Fibroblast of skin of right biceps (primary cell): ENCODE measurements around the gene SNX8.
A peak's percentile ranks its signal among the peaks of the same experiment; 100 is the strongest.

Experiments
- DNase-seq: peaks from one replicate; pipeline ENCODE4 v3.0.0-alpha.2; 2013

SNX8 gene

DNA sequence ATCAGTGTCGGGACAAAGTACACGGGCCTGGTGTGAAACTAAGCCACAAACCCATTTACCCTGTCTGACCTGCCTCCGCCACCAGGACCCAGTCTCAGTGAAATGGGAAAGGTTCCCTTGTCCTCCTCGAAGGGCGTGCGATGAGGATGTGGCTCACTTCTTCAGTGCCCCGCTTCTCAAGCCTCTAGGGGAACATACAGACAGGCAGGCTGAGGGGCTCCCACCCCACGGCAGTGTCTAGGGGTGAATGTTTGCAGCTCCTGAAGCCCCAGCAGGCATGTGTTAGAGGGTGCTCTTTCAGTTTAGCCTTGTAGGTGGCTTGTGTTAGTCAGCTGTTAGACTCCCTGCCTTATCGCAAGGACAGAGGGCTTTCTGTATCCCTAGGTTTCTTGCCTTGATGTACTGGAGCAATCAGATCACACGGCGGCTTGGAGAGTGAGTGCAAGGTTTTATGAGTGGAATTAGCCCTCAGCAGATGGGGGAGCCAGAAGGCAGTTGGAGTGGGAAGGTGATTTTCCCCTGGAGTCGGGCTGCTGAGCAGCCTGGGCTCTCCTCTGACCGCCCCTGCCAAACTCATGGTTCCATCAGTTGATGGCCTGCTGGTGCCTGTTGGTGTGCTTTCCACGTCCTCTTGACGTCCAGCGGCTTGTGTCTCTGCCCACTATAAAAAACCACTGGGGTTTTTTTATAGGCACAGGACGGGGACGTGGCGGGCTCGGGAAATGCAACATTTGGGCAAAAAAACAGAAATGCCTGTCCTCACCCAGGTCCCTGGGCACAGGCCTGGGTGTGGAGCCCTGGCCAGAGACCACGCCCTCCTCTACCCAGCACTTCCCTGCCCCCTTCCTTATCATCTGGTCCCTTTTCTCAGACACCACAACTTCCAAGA is 71.5 kb downstream of the SNX8 start:
- peak; percentile 16 for DNase-seq

DNA sequence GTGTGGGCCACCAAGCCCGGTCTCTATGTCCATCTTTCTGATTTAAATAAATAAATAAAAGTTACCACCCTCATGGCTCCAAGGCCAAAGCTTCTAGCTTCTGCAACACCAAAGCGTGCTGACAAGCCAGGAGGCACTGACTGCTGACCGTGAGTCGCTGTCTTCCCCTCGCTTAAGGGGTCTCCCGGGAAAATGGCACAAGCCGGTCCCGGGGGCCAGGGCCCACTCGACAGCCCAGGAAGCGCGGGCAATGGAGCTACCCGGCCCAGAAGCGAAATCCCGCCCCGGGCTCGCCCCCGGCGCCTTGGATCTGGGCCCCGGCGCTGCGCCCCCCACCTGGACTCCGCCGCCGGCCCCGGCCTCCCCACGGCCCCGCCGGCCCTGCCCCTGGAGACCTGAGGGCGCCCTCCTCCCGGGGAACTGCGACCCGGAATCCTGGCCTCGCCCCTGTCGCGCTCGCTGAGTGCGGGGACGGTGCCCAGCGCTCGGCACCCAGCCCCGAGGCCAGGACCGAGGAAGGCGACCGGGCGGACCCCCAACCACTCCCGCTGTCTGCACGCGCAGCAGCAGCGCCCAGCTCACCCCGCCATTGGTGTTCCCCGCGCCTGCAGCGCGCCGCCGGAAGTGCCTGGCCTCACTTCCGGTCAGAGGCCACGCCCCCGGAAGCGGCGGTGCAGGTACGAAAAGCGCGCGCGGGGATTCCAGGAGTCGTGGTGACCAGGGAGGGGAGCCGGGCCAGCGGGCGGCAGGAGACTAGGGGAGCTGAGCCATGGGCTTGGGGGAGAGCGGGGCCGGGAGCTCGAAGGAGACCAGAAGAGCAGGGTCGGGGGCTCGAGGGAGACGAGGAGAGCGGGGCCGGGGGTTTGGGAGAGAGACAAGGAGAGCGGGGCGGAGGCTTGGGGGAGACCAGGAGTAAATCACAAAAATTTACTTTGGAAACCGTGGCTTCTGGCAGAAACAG is 72.4 kb downstream of the SNX8 start, which contains the start of the genes MRM2 and NUDT1:
MRM2 (minus strand) TSS at position 626 of the 961 bp plus-strand sequence; CDS start at position 590, 36 bp downstream.
NUDT1 (plus strand) TSS at position 647 of the 961 bp plus-strand sequence. CDS start 2,349 bp downstream, outside the sequence.
- peak; percentile 76 for DNase-seq

DNA sequence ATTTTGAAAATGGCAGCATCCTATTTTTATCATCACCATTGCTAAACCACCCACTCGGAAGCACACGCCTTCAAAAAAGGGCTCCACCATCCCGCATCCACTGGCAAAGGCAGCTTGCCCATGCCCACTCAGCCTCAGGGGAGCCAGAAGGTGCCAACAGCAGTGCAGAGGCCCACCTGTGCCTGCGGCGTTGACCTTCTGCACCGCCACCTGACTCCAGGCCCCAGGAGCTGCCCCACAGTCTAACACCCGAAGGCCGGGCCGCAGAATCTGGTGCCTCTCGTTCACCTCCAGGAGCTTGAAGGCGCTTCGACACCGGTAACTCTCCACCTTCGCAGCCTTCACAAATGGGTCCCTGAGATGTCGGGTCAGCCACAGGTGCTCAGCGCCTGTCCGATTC is 75.0 kb downstream of the SNX8 start:
- no peak for DNase-seq

DNA sequence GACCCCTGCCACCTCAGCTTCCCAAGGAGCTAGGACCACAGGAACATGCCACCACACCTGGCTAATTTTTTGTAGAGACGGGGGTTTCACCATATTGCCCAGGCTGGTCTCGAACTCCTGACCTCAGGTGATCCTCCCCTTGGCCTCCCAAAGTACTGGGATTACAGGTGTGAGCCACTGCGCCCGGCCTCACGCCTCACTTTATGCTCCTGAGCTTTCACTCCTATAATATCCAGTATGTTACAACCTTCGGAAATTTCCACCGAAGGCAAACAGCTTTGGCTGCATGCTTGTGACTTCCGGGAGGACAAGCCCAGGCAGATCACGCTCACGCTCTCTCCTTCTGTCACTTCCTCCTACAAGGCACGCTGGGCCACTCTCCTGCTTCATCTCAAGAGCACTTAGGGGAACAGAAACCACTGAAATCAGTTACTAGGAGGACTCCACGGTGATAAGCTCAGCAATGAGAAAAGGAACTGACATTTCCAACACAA is 77.1 kb downstream of the SNX8 start:
- DNase-seq, result no peak

DNA sequence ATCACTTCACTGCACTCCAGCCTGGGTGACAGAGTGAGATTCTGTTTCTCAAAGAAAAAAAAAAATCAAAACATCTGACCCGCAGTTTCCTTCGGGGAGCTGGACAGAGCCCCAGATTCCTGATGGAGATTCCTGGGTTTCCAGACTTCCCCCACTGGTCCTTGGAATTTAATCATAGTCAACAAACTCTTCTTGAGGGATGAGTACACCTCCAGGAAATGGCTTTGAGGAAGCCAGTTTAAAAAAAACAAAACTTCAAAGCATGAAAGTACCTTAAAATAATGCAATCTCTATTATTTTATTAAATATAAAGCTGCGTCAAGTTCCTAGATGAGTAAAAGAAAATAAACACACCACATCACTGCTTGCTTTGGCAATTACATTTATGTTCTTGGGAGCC is 80.3 kb downstream of the SNX8 start:
- DNase-seq, result peak; percentile 26

DNA sequence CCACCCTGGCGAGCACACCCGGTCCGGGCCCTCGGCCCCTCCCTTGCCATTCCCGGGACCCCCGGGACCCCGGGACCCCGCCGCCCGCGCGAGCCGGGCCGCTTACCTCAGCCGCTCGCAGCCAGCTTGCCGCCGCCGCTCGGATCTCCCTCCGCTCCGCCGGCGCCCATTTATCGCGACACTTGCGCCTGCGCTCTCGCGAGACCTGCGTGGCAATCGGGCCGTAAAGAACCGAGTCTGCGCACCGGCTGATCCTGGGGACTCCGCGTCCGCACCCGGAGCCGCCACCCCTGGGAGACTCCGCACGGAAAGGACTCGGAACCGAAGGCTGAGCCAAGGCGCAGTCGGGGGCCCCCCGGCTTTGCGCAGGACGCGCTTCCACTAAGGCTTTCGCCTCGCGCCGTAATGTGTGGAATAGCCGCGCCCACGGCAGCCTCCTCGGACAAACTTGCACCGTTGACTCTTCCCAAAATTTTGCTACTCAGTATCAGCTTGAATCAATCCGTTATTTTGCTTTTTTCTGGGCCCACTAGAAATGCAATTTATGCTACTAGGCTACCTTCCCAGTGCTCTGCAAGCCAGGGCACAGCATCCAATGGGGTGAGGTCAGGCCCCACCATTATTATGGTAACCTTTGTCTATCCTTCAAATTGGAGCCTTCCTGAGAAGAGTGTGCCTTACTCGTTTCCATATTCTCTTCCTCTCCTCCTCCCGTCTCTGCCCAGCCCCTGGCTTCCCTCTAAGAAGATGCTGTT is 81.3 kb downstream of the SNX8 start, which contains the start of gene MAD1L1:
MAD1L1 (minus strand) TSS at position 180 of the 755 bp plus-strand sequence. CDS start 2,812 bp downstream, outside the sequence.
- DNase-seq, result peak; percentile 92

DNA sequence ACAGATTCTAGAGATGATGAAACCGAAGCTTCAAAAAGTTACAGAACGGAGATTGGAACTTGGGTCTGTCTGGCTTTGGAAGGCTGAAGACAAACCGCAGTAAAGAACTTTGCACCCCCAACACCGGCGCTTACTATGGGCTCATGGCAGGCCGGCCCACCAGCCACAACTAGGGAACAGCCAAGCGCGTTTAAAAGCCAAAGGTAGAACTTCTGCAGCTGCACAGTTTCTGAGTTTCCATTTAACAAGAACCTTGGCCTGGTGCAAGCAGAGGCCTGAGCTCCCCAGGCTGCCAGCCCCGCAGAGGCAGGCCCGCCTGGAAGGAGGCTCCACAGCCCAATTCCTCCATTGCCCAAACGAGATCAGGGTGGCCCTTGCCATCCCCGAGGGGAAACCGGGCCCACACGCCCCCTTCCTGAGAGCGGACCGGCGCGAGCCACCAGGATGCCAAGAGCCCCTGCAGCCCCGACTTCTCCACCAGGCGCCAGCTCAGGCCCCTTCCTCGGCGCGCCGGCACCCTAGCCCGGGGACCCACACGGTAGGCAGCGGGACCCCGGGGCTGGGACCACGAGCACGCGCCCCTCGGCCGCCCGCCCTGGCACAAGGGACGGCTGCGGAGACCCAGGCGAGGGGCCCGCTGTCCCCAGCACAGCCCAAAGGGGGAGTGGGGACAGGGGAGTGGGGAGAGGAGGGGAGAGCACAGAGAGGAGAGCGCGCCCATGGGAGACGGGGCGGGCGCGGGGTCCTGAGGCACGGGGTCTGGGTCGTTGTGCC is 82.1 kb downstream of the SNX8 start:
- DNase-seq, result no peak

DNA sequence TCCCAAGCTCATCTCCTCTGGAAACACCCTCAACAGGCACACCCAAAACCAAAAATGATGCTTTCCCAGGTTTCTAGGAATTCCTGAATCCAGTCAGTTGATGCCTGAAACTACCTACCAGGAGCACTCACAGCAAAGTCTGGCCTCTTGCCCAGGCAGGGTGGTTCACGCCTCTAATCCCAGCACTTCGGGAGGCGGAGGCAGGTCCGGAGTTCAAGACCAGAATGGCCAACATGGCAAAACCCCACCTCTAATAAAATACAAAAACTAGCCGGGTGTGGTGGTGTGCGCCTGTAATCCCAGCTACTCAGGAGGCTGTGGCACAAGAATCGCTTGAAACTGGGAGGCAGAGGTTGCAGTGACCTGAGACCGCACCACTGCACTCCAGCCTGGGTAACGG is 83.4 kb downstream of the SNX8 start:
- no peak for DNase-seq

DNA sequence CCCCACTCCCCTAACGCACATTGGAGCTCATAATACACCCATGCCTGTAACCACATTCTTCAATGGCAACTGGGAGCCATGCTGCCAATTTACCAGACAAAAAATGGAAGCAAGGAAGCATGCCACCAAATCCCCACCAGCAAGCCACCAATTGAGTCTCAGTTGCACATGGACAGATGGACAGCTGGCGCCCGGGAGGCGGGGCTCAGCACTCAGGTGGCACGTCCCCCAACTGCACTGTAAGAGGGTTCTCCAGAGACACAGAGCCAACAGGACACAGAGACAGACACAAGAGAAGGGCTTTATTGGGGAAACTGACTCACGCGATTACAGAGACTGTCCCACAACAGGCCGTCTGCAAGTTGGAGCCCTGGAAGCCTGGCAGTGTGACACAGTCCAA is 84.0 kb downstream of the SNX8 start:
- DNase-seq, result no peak

DNA sequence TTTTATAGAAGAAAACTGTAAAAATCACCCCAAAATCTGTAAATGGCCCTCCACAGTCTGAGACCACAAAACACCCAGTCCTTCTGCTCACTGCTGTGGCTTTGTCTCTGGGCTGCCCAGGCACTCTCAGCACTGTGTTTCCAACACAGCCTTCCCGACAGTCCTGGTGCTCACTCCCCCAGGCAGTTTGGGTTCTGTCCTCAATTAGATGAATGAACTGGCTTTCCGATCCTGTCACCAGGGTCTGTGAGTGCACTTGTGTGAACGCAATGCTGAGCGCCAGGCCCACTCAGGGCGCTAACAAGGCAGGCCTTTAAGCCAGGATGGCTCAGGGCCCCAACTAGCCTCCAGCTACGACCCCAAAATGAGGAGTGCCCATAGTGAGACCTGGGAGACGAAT is 84.8 kb downstream of the SNX8 start:
- DNase-seq, result no peak

DNA sequence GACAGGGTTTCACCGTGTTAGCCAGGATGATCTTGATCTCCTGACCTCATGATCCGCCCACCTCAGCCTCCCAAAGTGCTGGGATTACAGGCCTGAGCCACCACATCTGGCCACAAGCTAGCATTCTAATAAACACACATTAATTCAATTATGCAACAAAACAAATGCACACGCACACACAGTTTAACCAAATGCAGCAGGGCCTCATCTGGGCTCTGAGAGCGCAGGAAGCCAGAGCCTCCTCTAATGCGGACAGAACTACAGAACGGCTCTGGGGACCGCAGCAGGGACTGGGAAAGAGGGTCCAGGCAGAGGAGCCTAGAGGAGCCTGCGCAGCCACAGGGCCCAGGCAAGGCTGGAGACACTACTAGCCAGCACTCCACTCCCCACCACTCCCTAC is 85.3 kb downstream of the SNX8 start:
- DNase-seq, result no peak

DNA sequence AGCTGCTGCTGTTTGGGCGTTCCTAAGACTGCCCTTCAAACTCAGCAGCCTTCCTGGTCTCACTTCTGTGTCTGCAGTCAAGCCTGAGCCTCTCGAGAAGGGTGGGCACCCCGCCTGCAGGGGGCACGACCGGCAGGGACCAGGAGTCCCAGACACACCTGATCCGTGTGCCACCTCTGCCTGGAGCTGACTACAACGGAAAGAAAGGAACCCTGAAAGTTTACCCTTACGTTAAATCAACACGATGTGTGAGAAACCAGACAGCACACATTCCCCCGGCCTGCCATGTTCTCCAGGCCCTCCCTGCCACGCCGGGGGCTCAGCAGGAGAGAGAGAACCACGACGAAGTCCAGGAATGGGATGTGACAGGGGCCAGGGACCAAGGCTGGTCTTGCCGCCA is 86.5 kb downstream of the SNX8 start:
- no peak for DNase-seq

DNA sequence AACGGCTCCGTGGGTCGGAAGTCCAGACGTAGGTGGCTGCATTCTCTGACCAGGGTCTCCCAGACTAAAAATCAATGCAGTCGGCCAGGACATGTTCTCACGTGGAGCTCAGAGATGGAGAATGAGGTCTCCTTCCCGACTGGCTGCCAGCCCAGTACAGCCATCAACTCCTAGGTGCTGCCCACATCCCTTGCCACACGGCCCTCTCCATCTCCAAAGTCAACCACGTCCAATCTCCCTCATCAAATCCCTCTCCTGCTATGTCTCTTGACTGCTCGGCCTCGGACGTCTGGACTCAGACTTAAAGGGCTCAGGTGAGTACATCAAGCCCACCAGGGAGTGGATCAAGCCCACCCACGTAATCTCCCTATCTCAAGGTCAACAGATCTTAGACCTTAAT is 88.4 kb downstream of the SNX8 start:
- no peak for DNase-seq

DNA sequence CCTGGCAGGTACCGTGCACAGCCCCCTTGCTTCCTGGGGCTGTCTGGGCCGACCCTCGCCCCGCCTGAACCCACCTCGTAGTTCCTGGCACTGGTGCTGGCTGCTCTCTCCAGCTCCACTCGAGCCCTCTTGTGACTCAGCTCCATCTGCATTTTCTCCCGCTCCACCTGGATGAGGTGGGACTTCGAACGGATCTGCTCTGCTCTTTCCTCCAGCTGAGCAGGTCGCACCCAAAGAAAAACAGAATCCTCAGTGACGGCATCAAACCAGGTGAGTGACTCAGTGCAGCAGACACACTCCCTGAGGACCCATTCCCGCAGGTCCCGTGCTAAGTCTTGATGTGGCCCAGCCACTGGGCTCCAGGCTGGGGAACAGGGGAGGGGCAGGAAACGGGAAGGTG is 88.9 kb downstream of the SNX8 start:
- DNase-seq, result no peak

DNA sequence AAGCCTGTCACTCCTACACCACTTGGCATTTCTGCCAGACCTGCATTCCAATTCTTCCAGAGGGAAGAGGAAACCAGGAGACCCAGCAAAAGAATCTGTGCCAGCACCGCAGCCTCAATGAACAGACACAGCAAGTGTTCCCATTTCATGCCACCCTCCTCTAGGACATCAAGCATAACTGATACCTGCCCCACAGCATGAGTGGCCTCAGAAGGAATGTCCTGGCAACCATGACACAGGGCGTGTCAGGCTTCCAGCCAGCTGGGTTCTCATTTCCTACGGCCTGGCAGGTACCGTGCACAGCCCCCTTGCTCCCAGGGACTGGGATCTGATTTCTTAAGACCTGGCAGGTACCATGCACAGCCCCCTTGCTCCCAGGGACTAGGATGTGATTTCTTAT is 89.3 kb downstream of the SNX8 start:
- no peak for DNase-seq

DNA sequence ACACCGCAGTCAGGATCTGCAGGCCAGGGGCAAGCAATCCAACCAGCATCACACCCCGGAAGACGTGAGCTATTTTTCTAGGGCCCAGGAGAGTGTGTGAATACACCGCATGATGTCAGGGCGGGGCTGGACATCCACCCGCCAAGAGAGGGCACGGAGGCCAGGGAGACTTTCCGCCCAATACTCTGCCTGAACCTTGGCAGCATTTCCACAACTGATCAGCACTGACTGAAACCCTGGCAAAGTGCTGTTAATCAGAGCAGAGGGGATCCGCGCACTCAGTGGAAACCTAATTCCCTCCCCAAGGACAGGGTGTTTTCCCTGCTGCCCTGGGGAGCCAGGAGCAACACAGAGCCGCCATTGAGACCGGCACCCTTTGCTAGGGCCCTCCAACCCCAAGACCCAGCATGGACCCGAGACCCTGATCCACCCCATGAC is 89.7 kb downstream of the SNX8 start:
- DNase-seq, result no peak

DNA sequence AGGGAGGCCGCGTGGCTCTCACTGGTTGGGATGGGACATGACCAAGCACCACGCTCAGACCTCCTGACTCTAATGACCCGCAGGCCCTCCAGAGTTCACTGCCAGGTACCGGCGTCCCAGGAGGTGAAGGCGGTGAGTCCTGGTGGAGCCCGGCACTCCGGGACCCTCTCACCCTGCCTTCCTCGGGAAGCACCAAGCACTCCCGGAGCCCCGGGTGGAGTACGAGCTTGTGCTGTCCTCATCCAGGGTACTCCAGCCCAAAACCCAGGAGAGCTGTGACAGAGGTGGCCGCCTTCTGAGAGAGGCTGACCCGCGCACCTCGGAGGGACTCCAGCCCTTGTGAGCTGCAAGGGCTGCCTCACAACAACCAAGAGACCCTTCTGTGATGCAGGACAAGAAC is 90.9 kb downstream of the SNX8 start:
- no peak for DNase-seq

DNA sequence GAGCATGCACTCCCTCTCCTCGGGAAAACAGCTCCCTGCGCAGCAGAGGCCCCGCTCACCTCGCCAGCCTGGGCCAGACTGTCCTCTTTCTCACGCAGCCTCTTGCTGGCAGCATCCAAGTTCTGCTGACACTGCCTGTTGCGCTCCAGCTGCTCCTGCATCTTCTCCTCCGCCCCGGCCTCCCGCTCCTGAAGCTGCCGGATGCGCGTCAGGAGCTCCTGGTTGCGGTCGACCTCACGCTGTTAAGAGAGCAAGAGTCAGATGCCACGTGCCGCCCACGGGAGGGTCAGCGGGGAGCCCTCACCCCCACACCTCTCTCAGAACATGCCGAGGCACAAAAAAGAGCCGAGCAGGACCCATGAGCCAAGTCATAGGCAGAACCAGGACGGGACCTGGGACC is 91.7 kb downstream of the SNX8 start:
- no peak for DNase-seq

DNA sequence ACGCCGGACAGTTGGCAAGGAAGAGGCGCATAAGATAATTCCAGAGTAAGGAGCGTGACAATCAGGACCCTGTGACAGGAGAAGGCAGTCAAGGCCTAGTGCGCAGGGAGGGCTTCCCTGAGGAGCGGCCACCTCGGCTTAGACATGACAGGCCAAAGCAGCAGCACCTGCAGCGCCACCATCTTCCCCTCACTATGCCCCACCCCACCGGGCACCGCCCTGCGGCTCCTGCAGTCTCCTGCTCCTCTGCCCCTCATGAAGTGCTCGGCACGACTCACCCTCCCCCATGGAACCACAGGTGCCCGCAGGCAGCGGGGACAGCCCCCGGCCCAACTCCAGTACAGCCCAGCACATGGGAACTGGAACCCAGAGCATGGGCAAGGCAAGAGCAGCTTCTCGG is 93.3 kb downstream of the SNX8 start:
- no peak for DNase-seq

DNA sequence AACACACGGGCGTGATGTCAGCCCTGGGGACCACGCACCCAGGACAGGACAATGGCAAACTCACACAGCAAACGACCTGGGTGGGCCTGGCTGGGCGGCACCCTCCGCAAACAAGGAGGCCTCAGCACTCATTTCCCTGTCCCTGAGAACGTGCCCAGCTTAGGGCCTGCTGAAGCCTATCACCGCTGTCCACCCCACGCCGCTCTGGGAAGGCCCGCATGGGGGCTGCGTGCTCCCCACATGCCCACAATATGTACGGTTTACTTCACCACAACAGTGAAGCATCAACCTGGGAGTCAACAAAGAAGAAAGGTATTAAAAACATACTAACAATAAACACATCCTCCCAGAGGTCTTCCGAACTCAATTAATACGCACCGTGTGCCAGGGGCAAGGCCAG is 93.7 kb downstream of the SNX8 start:
- DNase-seq, result no peak

DNA sequence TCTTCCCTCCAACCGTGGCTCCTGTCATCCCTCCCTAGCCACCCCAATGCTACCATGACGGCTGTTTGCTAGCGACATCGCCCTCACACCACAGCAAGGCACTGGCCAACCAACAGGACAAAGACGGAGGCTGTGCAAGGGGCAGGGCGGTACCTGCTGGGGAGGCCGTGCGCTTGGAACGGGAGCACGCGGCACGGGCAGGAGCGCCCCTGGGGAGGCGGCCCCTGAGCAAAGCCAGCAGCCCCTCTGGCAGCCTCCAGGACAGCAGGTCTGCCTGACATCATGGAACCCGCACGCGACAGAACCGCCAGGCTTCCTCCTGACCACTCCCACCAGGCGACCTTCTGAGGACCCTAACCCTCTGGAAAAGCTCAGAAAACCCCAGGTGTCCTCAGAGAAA is 94.2 kb downstream of the SNX8 start:
- no peak for DNase-seq

DNA sequence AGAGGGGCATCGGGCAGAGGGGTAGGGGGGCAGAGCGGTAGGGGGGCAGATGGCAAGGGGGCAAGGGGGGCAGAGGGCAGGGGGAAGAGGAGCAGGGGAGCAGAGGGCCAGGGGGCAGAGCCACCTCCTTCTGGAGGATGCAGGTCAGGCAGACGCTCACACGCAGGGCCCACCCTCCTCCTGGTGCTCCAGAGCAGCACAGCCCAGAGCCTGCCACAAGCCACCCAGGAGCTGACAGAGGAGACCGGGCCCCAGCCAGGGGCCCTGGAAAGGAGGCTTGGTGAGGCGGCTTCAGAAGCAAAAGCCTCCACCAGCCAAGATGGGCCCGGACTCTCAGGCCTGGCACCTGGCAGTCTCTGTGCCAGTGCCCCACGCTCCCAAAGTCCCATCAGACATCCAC is 94.6 kb downstream of the SNX8 start:
- no peak for DNase-seq
